Breast epithelium (tissue), 4 donors: ENCODE data around the gene DMD. TPM values are rescaled to one million over a fixed set of nuclear protein-coding genes. Genes with fewer than 3 reads are reported as not detected.

Experiments
- DNase-seq, 2 donors: peaks; one replicate each; pipeline ENCODE4 v3.0.0-alpha.2; 2019; ENCODE audit warnings: low spot score in 2 of 2
- H3K27ac ChIP-seq, 2 donors: fragments of 200-600 bp; sonication (generic) in 1 of 2; one replicate each; pipeline ENCODE4 v1.5.1; 2016 to 2019; ENCODE audit warnings: mild to moderate bottlenecking in 1 of 2
- H3K27me3 ChIP-seq, 2 donors: fragments of 200-600 bp; sonication (generic) in 1 of 2; one replicate each; pipeline versions ENCODE4 v1.5.1 to v1.6.0; 2017 to 2019; ENCODE audit warnings: control low read depth in 1 of 2, mild to moderate bottlenecking in 1 of 2
- H3K36me3 ChIP-seq: fragments of 200-600 bp; one replicate; pipeline ENCODE4 v1.5.1; 2019
- H3K4me1 ChIP-seq, 2 donors: fragments of 200-600 bp; sonication (generic); one replicate each; pipeline ENCODE4 v1.5.1; 2016 to 2019; ENCODE audit warnings: control low read depth in 1 of 2
- H3K4me3 ChIP-seq, 3 donors: fragments of 200-600 bp; sonication (generic); 1 replicate in 2 of 3; 2 replicates in 1 of 3; pipeline ENCODE4 v1.5.1; 2016 to 2019; ENCODE audit warnings: mild to moderate bottlenecking in 3 of 3, moderate library complexity in 2 of 3
- H3K9me3 ChIP-seq, 2 donors: fragments of 200-600 bp; sonication (generic) in 1 of 2; one replicate each; pipeline ENCODE4 v1.5.1; 2016 to 2019; ENCODE audit warnings: control low read depth in 1 of 2
- POLR2A ChIP-seq: fragments of 450-650 bp; IDR thresholded peaks from one replicate; pipeline ENCODE4 v1.6.1; 2016; ENCODE audit warnings: antibody characterized with exemption, mild to moderate bottlenecking, moderate library complexity
- POLR2AphosphoS5 ChIP-seq, 3 donors: sonication (generic); formaldehyde crosslinking; IDR thresholded peaks; one replicate each; pipeline ENCODE4 v1.6.1; 2017; ENCODE audit warnings: antibody characterized with exemption in 3 of 3
- intact Hi-C: fragments of 100-400 bp; cut with DNase I; formaldehyde crosslinking; loops from one replicate; pipeline ENCODE4 v1.15.1; 2023; ENCODE audit warnings: low total_unique reads
- total RNA-seq, 3 donors: library from RNA; depleted of rRNA; stranded (reverse); fragments of >200 nt; gene quantifications; one replicate each; pipeline ENCODE4 v1.1.0, GENCODE V29; 2016
- TF ChIP-seq, protein P1 (sequence below), 3 donors: fragments of 450-650 bp; IDR thresholded peaks; one replicate each; pipeline ENCODE4 v1.5.1; 2016 to 2017; ENCODE audit warnings: antibody characterized with exemption in 3 of 3, mild to moderate bottlenecking in 3 of 3, moderate library complexity in 3 of 3

The DMD gene
- total RNA-seq, 3 donors from 2014 or later, result 57.0 to 135 (median 65.2) TPM

DNA sequence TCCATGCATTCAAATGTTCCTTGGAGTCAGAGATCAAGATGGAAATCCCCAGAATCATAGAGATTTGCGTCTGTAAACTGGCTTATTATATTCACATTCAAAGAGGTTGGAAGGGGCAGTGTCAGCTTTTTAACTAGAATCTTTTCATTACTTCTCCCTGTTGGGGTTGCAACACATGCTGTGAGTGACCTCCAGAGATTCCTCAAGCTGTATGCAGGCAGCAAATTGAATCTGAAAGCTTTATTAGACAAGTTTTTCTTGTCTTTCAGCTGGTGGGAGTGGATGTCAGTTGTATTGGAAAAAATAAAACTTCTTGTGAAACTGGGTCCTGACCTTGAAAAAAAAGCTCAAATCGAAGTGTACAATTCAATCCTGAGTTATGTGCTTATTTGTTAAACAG, 1403.0 kb downstream of the DMD start:
- Histone ChIP-seq H3K9me3 (no peaks in the 10 kb centered on the region), H3K4me3 (no peak overlapping the region), H3K27me3 (no peaks in the 10 kb centered on the region), H3K4me1 (no peaks in the 10 kb centered on the region), H3K36me3 (no peaks in the 10 kb centered on the region), H3K27ac (no peak overlapping the region)
- DNase-seq, result no peak
- TF ChIP-seq, protein P1, sequence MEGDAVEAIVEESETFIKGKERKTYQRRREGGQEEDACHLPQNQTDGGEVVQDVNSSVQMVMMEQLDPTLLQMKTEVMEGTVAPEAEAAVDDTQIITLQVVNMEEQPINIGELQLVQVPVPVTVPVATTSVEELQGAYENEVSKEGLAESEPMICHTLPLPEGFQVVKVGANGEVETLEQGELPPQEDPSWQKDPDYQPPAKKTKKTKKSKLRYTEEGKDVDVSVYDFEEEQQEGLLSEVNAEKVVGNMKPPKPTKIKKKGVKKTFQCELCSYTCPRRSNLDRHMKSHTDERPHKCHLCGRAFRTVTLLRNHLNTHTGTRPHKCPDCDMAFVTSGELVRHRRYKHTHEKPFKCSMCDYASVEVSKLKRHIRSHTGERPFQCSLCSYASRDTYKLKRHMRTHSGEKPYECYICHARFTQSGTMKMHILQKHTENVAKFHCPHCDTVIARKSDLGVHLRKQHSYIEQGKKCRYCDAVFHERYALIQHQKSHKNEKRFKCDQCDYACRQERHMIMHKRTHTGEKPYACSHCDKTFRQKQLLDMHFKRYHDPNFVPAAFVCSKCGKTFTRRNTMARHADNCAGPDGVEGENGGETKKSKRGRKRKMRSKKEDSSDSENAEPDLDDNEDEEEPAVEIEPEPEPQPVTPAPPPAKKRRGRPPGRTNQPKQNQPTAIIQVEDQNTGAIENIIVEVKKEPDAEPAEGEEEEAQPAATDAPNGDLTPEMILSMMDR (IDR thresholded peaks at IDR 0.05), result no peak
- TF ChIP-seq POLR2AphosphoS5 (IDR thresholded peaks at IDR 0.05), result no peak
- TF ChIP-seq POLR2A, result no peak
- intact Hi-C loops, result no loop called here

DNA sequence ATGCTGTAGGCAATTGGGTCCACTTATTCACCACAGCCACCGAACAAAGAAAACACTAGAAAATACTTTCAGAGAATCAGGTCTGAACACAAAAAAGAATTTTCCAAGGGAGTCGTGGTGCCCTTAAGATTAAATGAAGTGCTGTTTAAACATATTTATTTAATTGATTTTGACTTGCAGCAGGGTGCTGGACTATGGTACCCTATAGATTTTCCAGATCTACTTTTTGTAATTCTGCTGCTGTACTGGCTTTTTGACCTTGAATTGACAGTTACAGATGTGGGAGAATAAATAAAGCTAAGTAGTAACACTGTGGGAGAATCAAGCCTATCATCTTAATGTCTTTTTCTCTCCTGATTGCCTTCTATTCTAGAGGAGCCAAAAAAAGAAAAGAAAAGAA, 1404.2 kb downstream of the DMD start:
- H3K4me3 ChIP-seq, result no peak overlapping the region
- H3K9me3 ChIP-seq, result no peaks in the 10 kb centered on the region
- TF ChIP-seq, protein P1 (IDR thresholded peaks at IDR 0.05), result no peak
- TF ChIP-seq POLR2AphosphoS5 (IDR thresholded peaks at IDR 0.05) (no peak), POLR2A (no peak)
- H3K36me3 ChIP-seq, result no peaks in the 10 kb centered on the region
- no peaks in the 10 kb centered on the region for H3K27me3 ChIP-seq
- no peaks in the 10 kb centered on the region for H3K4me1 ChIP-seq
- intact Hi-C loops, result no loop called here
- no peak overlapping the region for H3K27ac ChIP-seq
- DNase-seq, result no peak

DNA sequence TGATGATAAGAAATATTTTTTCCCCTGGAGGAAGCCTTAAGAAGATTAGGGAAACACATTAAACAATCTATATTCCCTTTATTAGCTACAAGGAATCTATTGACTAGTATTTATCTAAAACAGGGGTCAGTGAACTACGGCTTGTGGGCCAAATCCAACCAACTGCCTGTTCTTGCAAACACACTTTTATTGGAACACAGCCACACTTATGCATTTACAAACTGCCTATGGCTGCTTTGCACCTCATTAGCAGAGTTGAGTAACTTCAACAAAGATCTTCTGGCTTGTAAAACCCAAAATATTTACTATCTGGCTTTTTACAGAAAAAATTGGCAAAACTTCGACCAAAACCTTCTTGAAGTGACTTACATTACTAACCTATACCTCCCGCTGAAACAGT, 1405.6 kb downstream of the DMD start:
- H3K36me3 ChIP-seq, result no peaks in the 10 kb centered on the region
- H3K4me3 ChIP-seq, result no peak overlapping the region
- DNase-seq, result no peak
- intact Hi-C loops, result no loop called here
- no peak overlapping the region for H3K27ac ChIP-seq
- TF ChIP-seq POLR2A (no peak), POLR2AphosphoS5 (IDR thresholded peaks at IDR 0.05) (no peak)
- TF ChIP-seq, protein P1 (IDR thresholded peaks at IDR 0.05), result no peak
- H3K9me3 ChIP-seq, result no peaks in the 10 kb centered on the region
- no peaks in the 10 kb centered on the region for H3K27me3 ChIP-seq
- no peaks in the 10 kb centered on the region for H3K4me1 ChIP-seq

DNA sequence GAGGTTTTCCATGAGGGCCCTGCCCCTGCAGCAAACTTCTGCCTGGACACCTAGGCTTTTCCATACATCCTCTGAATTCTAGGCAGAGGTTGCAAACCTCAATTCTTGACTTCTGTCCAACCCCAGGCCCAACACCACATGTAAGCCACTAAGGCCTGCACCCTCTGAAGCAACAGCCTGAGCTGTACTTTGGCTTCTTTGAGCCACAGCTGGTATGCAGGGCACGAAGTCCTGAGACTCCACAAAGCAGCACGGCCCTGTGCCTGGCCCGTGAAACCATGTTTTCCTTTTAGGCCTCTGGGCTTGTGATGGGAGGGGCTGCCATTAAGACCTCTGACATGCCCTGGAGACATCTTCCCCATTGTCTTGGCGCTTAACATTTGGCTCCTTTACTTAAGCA, 1411.1 kb downstream of the DMD start:
- Histone ChIP-seq H3K36me3 (no peaks in the 10 kb centered on the region), H3K27me3 (no peaks in the 10 kb centered on the region), H3K4me1 (no peaks in the 10 kb centered on the region), H3K27ac (no peak overlapping the region), H3K4me3 (no peak overlapping the region), H3K9me3 (no peaks in the 10 kb centered on the region)
- TF ChIP-seq POLR2AphosphoS5 (IDR thresholded peaks at IDR 0.05), result no peak
- TF ChIP-seq POLR2A, result no peak
- TF ChIP-seq, protein P1 (IDR thresholded peaks at IDR 0.05), result no peak
- intact Hi-C loops, result no loop called here
- DNase-seq, result no peak

DNA sequence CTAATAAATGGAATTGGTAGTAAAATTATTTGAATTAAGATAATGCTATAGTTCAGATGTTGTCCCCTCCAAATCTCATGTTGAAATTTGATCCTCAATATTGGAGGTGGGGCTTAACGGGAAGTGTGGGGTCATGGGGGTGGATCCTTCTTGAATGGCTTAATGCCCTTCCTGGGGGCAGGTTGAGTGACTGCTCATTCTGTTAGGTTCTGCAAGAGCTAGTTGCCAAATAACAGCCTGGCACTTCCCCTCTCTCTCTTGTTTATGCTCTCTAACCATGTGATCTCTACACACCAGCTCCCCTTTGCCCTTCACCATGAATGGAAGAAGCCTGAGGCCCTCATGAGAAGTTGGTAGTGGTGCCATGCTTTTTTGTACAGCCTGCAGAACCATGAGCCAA, 1414.7 kb downstream of the DMD start:
- H3K27ac ChIP-seq, result no peak overlapping the region
- peaks cover 0 to 5% of the 10 kb centered on the region in 2 donors for H3K9me3 ChIP-seq
- H3K27me3 ChIP-seq, result no peaks in the 10 kb centered on the region
- DNase-seq, result no peak
- no peaks in the 10 kb centered on the region for H3K4me1 ChIP-seq
- TF ChIP-seq POLR2AphosphoS5 (IDR thresholded peaks at IDR 0.05), result no peak
- TF ChIP-seq POLR2A, result no peak
- TF ChIP-seq, protein P1 (IDR thresholded peaks at IDR 0.05), result no peak
- intact Hi-C loops, result no loop called here
- H3K4me3 ChIP-seq, result no peak overlapping the region
- no peaks in the 10 kb centered on the region for H3K36me3 ChIP-seq
